ENCODE results near the gene RPL13A. TPM values are rescaled to one million over a fixed set of nuclear protein-coding genes. Genes with fewer than 3 reads are reported as not detected.

The RPL13A gene
- total and polyA plus RNA-seq, 2 of the 13 experiments (the other 11 are each of a cell fraction or from before 2014, with no cell fraction given) = 2,601 to 3,407 TPM

DNA sequence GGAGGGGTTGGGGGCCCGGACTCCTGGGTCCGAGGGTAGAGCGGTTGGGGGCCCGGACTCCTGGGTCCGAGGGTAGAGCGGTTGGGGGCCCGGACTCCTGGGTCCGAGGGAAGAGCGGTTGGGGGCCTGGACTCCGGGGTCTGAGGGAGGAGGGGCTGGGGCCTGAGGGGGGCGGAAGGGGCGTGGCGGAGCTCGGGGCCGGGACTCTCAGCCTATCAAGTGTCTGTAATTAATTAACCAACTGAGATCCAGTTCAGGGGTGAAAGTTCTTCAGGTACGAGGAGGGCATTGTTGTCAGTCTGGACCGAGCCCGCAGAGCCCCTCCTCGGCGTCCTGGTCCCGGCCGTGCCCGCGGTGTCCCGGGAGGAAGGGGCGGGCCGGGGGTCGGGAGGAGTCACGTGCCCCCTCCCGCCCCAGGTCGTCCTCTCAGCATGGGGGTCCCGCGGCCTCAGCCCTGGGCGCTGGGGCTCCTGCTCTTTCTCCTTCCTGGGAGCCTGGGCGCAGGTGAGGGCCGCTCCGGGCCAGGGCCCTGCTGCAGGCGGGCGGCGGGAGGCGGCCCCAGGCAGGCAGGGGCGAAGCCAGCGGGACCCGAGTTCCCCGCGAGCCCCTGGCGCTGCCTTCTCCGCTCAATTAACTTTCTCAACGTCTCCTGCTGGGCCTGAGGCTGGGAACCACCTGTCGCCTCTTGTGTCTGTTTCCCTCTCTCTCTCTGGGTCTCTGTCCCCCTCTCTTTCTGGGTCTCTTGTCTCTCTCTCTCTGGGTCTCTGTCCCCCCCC is 25.8 kb downstream of the RPL13A start (continued):
- peak; percentile 52; the same call in 1 of the 2 replicates for TF ChIP-seq MAZ (IDR thresholded peaks at IDR 0.05; ENCODE audit: borderline replicate concordance, low read depth, low read length)
- peak; percentile 28; the same call in 1 of the 2 replicates for TF ChIP-seq MAZ (CRISPR knock-in tag; IDR thresholded peaks at IDR 0.05; ENCODE audit: low read depth)
- TF ChIP-seq KDM6A (CRISPR knock-in tag; IDR thresholded peaks at IDR 0.05; ENCODE audit: low read depth) = 0 out of 2 replicates have a peak, but pooled peaks have one; percentile 14
- peak; percentile 91 for TF ChIP-seq POLR2AphosphoS5 (IDR thresholded peaks at IDR 0.05; ENCODE audit: low read depth, low read length)
- TF ChIP-seq KMT2B (CRISPR knock-in tag; IDR thresholded peaks at IDR 0.05) = 0 out of 2 replicates have a peak, but pooled peaks have one; percentile 31
- peak; percentile 66; the same call in 1 of the 2 replicates for TF ChIP-seq KDM2A (CRISPR knock-in tag; IDR thresholded peaks at IDR 0.05; ENCODE audit: borderline replicate concordance, low read depth)
- no peak; the same call in 1 of the 2 replicates for TF ChIP-seq MAF1 (CRISPR knock-in tag; IDR thresholded peaks at IDR 0.05; ENCODE audit: borderline replicate concordance)
- peak; percentile 71; the same call in 1 of the 2 replicates for TF ChIP-seq GATA4 (IDR thresholded peaks at IDR 0.05; ENCODE audit: borderline replicate concordance, low read depth)
- TF ChIP-seq LCORL (IDR thresholded peaks at IDR 0.05) = no peak
- TF ChIP-seq LCORL (CRISPR knock-in tag; IDR thresholded peaks at IDR 0.05) = peak; percentile 63; the same call in 1 of the 2 replicates
- no peak for TF ChIP-seq BCLAF1 (IDR thresholded peaks at IDR 0.05)
- 0 out of 2 replicates have a peak, but pooled peaks have one; percentile 12 for TF ChIP-seq ZNF335 (CRISPR knock-in tag; IDR thresholded peaks at IDR 0.05)
- TF ChIP-seq ZBTB7B (CRISPR knock-in tag; IDR thresholded peaks at IDR 0.05) = peak; percentile 90
- TF ChIP-seq, protein P1, sequence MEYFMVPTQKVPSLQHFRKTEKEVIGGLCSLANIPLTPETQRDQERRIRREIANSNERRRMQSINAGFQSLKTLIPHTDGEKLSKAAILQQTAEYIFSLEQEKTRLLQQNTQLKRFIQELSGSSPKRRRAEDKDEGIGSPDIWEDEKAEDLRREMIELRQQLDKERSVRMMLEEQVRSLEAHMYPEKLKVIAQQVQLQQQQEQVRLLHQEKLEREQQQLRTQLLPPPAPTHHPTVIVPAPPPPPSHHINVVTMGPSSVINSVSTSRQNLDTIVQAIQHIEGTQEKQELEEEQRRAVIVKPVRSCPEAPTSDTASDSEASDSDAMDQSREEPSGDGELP (IDR thresholded peaks at IDR 0.05; ENCODE audit: borderline replicate concordance, low read depth) = peak; percentile 5; the same call in 1 of the 2 replicates
- TF ChIP-seq SPEN (CRISPR knock-in tag; IDR thresholded peaks at IDR 0.05; ENCODE audit: low read depth) = peak; percentile 48
- TF ChIP-seq ZNF772 (CRISPR knock-in tag; IDR thresholded peaks at IDR 0.05) = 0 out of 2 replicates have a peak, but pooled peaks have one; percentile 59
- peak; percentile 62; the same call in 1 of the 2 replicates for TF ChIP-seq UBTF (CRISPR knock-in tag; IDR thresholded peaks at IDR 0.05)
- 0 out of 2 replicates have a peak, but pooled peaks have one; percentile 50 for TF ChIP-seq IKZF5 (CRISPR knock-in tag; IDR thresholded peaks at IDR 0.05)
- TF ChIP-seq ZNF776 (CRISPR knock-in tag; IDR thresholded peaks at IDR 0.05) = peak; percentile 50; the same call in 1 of the 2 replicates
- peak; percentile 58; the same call in 1 of the 2 replicates for TF ChIP-seq ERF (CRISPR knock-in tag; IDR thresholded peaks at IDR 0.05)
- peak; percentile 24; the same call in 1 of the 2 replicates for TF ChIP-seq NFKB2 (CRISPR knock-in tag; IDR thresholded peaks at IDR 0.05; ENCODE audit: borderline replicate concordance)

All from HepG2 (cell line).